ENCODE results near the gene ACP1. TPM values are rescaled to one million over a fixed set of nuclear protein-coding genes. Genes with fewer than 3 reads are reported as not detected.

Gene ACP1
- polyA plus RNA-seq, 2 of the 4 experiments (the other 2 are of a cell fraction), result 204 to 338 TPM

DNA sequence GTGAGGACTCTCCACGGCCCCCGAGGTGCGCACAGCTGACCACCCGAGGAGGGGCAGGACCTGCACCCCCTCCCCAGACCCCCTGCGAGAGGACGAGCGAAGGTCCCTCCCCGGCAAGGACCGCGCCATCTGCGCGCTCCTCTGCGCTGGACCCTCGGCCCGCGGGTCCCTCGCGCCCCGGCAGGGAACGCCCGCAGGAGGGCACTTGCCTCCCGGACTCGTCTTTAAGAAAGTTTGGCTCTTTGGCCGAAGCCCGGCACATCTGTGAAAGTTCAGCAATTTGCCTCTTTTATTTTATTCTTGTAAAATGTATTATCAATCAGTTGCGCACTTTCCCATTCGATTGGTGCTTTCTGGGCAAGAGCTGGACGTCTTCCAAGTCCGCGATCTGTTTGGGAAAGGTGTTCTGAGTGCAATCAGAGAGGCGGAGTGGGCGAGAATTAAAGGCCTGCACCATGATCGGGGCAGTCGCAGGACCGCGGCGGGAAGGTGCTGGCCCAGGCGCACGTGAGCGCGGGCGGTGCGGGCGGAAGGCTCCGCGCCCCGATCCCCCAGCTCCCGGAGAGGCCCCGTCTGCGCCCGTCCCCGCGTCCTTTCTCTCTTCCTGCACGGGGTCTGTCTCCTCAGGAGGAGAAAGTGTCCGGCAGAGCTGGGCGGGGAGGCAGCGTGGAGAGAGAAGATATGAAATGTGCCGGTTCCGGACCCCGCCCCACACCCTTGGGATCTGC, 24.8 kb downstream of the ACP1 start:
- no peak for FAIRE-seq
- Histone ChIP-seq H3K9me3 (no peaks in the 10 kb centered on the region), H3K4me1 (peaks cover 16% of the 10 kb centered on the region), H3K4me3 (peak overlapping the region; percentile 52), H3K27ac (no peak overlapping the region), H3K4me2 (peak overlapping the region; percentile 99)
- peak in 1 of 2 experiments; percentile 25 for DNase-seq (ENCODE audit: low read depth in 1 of 2, low spot score in 1 of 2)
- POLR2A ChIA-PET, result no interaction called here
- 3% methylated on average over 50 of the region's 60 CpGs for WGBS (ENCODE audit: missing lambda C conversion rate)
- CTCF ChIA-PET, result interaction anchor here (0.7 to 3.9 kb wide), 20 partner anchors 9 to 1321 kb away, joined by 3 to 54 read pairs (median 4); no protein-coding TSS in a partner anchor
- ATAC-seq, result peak; percentile 47 to 74; a peak in 5 of 6 replicates
- TF ChIP-seq CHD2 (IDR thresholded peaks at IDR 0.05; ENCODE audit: low read length, partially characterized antibody) (no peak), ZSCAN20 (CRISPR knock-in tag; IDR thresholded peaks at IDR 0.05) (no peak), EP300 (IDR thresholded peaks at IDR 0.05) (no peak), HDAC2 (IDR thresholded peaks at IDR 0.05) (peak; percentile 81; the same call in 1 of the 2 replicates), FOSL2 (IDR thresholded peaks at IDR 0.05) (no peak), FOSL2 (CRISPR knock-in tag; IDR thresholded peaks at IDR 0.05) (no peak), RAD21 (conservative IDR thresholded peaks at IDR 0.05 in 1 of 2, IDR thresholded peaks at IDR 0.05 in 1 of 2) (no peak), TP53 (CRISPR knock-in tag; IDR thresholded peaks at IDR 0.05) (no peak), RNF2 (IDR thresholded peaks at IDR 0.05; ENCODE audit: borderline replicate concordance, low read depth) (no peak), HOXA7 (CRISPR knock-in tag; IDR thresholded peaks at IDR 0.05) (no peak), POLR2A (IDR thresholded peaks at IDR 0.05; ENCODE audit: low read length) (no peak), POLR2AphosphoS2 (conservative IDR thresholded peaks at IDR 0.05; ENCODE audit: low read length) (no peak), EHMT2 (IDR thresholded peaks at IDR 0.05; ENCODE audit: low read depth) (no peak), JUN (IDR thresholded peaks at IDR 0.05) (no peak), MAZ (IDR thresholded peaks at IDR 0.05; ENCODE audit: borderline replicate concordance, low read depth, low read length) (no peak), PHF8 (IDR thresholded peaks at IDR 0.05; ENCODE audit: borderline replicate concordance, low read depth) (no peak)
- TF ChIP-seq, protein P1, sequence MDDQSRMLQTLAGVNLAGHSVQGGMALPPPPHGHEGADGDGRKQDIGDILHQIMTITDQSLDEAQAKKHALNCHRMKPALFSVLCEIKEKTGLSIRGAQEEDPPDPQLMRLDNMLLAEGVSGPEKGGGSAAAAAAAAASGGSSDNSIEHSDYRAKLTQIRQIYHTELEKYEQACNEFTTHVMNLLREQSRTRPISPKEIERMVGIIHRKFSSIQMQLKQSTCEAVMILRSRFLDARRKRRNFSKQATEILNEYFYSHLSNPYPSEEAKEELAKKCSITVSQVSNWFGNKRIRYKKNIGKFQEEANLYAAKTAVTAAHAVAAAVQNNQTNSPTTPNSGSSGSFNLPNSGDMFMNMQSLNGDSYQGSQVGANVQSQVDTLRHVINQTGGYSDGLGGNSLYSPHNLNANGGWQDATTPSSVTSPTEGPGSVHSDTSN (IDR thresholded peaks at IDR 0.05), result no peak
- TF ChIP-seq, protein P2, sequence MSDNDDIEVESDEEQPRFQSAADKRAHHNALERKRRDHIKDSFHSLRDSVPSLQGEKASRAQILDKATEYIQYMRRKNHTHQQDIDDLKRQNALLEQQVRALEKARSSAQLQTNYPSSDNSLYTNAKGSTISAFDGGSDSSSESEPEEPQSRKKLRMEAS (IDR thresholded peaks at IDR 0.05), result peak; percentile 43; the same call in 1 of the 2 replicates
- TF ChIP-seq, protein P3, sequence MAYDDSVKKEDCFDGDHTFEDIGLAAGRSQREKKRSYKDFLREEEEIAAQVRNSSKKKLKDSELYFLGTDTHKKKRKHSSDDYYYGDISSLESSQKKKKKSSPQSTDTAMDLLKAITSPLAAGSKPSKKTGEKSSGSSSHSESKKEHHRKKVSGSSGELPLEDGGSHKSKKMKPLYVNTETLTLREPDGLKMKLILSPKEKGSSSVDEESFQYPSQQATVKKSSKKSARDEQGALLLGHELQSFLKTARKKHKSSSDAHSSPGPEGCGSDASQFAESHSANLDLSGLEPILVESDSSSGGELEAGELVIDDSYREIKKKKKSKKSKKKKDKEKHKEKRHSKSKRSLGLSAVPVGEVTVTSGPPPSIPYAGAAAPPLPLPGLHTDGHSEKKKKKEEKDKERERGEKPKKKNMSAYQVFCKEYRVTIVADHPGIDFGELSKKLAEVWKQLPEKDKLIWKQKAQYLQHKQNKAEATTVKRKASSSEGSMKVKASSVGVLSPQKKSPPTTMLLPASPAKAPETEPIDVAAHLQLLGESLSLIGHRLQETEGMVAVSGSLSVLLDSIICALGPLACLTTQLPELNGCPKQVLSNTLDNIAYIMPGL (CRISPR knock-in tag; IDR thresholded peaks at IDR 0.05; ENCODE audit: borderline replicate concordance), result no peak
- TF ChIP-seq, protein P4, sequence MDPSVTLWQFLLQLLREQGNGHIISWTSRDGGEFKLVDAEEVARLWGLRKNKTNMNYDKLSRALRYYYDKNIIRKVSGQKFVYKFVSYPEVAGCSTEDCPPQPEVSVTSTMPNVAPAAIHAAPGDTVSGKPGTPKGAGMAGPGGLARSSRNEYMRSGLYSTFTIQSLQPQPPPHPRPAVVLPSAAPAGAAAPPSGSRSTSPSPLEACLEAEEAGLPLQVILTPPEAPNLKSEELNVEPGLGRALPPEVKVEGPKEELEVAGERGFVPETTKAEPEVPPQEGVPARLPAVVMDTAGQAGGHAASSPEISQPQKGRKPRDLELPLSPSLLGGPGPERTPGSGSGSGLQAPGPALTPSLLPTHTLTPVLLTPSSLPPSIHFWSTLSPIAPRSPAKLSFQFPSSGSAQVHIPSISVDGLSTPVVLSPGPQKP (IDR thresholded peaks at IDR 0.05; ENCODE audit: low read depth, low read length), result no peak
- TF ChIP-seq, protein P5, sequence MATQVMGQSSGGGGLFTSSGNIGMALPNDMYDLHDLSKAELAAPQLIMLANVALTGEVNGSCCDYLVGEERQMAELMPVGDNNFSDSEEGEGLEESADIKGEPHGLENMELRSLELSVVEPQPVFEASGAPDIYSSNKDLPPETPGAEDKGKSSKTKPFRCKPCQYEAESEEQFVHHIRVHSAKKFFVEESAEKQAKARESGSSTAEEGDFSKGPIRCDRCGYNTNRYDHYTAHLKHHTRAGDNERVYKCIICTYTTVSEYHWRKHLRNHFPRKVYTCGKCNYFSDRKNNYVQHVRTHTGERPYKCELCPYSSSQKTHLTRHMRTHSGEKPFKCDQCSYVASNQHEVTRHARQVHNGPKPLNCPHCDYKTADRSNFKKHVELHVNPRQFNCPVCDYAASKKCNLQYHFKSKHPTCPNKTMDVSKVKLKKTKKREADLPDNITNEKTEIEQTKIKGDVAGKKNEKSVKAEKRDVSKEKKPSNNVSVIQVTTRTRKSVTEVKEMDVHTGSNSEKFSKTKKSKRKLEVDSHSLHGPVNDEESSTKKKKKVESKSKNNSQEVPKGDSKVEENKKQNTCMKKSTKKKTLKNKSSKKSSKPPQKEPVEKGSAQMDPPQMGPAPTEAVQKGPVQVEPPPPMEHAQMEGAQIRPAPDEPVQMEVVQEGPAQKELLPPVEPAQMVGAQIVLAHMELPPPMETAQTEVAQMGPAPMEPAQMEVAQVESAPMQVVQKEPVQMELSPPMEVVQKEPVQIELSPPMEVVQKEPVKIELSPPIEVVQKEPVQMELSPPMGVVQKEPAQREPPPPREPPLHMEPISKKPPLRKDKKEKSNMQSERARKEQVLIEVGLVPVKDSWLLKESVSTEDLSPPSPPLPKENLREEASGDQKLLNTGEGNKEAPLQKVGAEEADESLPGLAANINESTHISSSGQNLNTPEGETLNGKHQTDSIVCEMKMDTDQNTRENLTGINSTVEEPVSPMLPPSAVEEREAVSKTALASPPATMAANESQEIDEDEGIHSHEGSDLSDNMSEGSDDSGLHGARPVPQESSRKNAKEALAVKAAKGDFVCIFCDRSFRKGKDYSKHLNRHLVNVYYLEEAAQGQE (IDR thresholded peaks at IDR 0.05), result no peak
- TF ChIP-seq, protein P6, sequence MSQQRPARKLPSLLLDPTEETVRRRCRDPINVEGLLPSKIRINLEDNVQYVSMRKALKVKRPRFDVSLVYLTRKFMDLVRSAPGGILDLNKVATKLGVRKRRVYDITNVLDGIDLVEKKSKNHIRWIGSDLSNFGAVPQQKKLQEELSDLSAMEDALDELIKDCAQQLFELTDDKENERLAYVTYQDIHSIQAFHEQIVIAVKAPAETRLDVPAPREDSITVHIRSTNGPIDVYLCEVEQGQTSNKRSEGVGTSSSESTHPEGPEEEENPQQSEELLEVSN (IDR thresholded peaks at IDR 0.05; ENCODE audit: borderline replicate concordance, low read depth), result 0 out of 2 replicates have a peak, but pooled peaks have one; percentile 45
